Thyroid gland (tissue), 4 donors: Measurements from ENCODE around the gene MTMR12. TPM values are rescaled to one million over a fixed set of nuclear protein-coding genes. Genes with fewer than 3 reads are reported as not detected.
A peak's percentile ranks its signal among the peaks of the same experiment; 100 is the strongest.

ENCODE experiments used
- DNase-seq, 2 donors: peaks; one replicate each; pipeline ENCODE4 v3.0.0-alpha.2; 2019
- H3K27ac ChIP-seq, 3 donors: fragments of 200-600 bp; sonication (generic); 1 replicate in 2 of 3; 2 replicates in 1 of 3; pipeline ENCODE4 v1.5.1; 2016 to 2019; ENCODE audit warnings: mild to moderate bottlenecking in 1 of 3, moderate library complexity in 1 of 3
- H3K27me3 ChIP-seq: fragments of 200-600 bp; sonication (generic); one replicate; pipeline ENCODE4 v1.5.1; 2019
- H3K36me3 ChIP-seq, 2 donors: fragments of 200-600 bp; sonication (generic); one replicate each; pipeline ENCODE4 v1.5.1; 2016 to 2019
- H3K4me1 ChIP-seq, 2 donors: fragments of 200-600 bp; sonication (generic); one replicate each; pipeline ENCODE4 v1.5.1; 2017 to 2019
- H3K4me3 ChIP-seq, 3 donors: fragments of 200-600 bp; sonication (generic); replicated peaks in 1 of 3; 1 replicate in 2 of 3; 2 replicates in 1 of 3; pipeline ENCODE4 v1.5.1; 2016; ENCODE audit warnings: mild to moderate bottlenecking in 1 of 3
- H3K9me3 ChIP-seq: fragments of 200-600 bp; sonication (generic); one replicate; pipeline ENCODE4 v1.5.1; 2017
- POLR2A ChIP-seq, 2 donors: fragments of 450-650 bp; IDR thresholded peaks; one replicate each; pipeline ENCODE4 v1.6.1; 2017; ENCODE audit warnings: antibody characterized with exemption in 2 of 2, mild to moderate bottlenecking in 2 of 2, moderate library complexity in 1 of 2
- WGBS, 2 donors: methylation state at CpG; one replicate each; pipeline ENCODE4 v1.1.5; 2017; 5-methylcytosine and 5-hydroxymethylcytosine counted together
- intact Hi-C: fragments of 100-400 bp; cut with DNase I; formaldehyde crosslinking; loops from one replicate; pipeline ENCODE4 v1.15.1; 2023
- total RNA-seq, 4 donors: library from RNA; depleted of rRNA; stranded (reverse); fragments of >200 nt; gene quantifications; one replicate each; pipeline ENCODE4 v1.2.3, GENCODE V29; 2016
- TF ChIP-seq, protein P1 (sequence below), 6 experiments: fragments of 200-600 bp in 3 of 6; fragments of 450-650 bp in 3 of 6; sonication (generic) in 3 of 6; IDR thresholded peaks; one replicate each; pipeline ENCODE4 v1.5.1; 2016 to 2019; ENCODE audit warnings: antibody characterized with exemption in 6 of 6, mild to moderate bottlenecking in 2 of 6, inconsistent platforms in 1 of 6, moderate library complexity in 1 of 6

The MTMR12 gene
- total RNA-seq, 4 donors from 2014 or later = 28.9 to 45.3 (median 37.3) TPM

DNA sequence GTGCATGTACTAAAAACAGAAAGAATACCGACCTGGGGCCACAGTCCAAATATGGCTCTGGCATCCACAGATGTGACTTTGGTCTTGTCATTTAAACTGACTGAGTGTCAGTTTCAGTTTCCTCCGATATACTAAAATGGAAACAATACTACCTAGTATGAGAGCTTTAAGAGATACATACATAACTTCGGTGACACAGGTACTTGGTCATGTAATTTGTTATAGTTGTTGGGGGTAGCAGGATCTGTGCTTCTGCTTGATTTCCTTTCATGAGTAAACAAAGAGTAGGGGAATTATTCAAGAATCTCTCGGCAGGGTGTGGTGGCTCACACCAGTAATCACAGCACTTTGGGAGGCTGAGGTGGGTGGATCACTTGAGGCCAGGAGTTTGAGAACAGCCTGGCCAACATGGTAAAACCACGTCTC is 32.1 kb downstream of the MTMR12 start:
- 77 to 78% methylated on average over 5 of the region's 5 CpGs for WGBS, 2 donors
- intact Hi-C loops = no loop called here
- no peaks in the 10 kb centered on the region for H3K27me3 ChIP-seq
- TF ChIP-seq POLR2A (IDR thresholded peaks at IDR 0.05) = no peak
- TF ChIP-seq, protein P1, sequence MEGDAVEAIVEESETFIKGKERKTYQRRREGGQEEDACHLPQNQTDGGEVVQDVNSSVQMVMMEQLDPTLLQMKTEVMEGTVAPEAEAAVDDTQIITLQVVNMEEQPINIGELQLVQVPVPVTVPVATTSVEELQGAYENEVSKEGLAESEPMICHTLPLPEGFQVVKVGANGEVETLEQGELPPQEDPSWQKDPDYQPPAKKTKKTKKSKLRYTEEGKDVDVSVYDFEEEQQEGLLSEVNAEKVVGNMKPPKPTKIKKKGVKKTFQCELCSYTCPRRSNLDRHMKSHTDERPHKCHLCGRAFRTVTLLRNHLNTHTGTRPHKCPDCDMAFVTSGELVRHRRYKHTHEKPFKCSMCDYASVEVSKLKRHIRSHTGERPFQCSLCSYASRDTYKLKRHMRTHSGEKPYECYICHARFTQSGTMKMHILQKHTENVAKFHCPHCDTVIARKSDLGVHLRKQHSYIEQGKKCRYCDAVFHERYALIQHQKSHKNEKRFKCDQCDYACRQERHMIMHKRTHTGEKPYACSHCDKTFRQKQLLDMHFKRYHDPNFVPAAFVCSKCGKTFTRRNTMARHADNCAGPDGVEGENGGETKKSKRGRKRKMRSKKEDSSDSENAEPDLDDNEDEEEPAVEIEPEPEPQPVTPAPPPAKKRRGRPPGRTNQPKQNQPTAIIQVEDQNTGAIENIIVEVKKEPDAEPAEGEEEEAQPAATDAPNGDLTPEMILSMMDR (IDR thresholded peaks at IDR 0.05) = no peak
- peak overlapping the region in 1 of 3 donors; percentile 10 for H3K27ac ChIP-seq
- H3K4me3 ChIP-seq = no peak overlapping the region
- peaks cover 36 to 66% of the 10 kb centered on the region in 2 donors for H3K4me1 ChIP-seq
- no peak for DNase-seq
- H3K36me3 ChIP-seq = no peaks in the 10 kb centered on the region
- H3K9me3 ChIP-seq = no peaks in the 10 kb centered on the region

- H3K4me1 ChIP-seq = peaks cover 39 to 73% of the 10 kb centered on the region in 2 donors
- intact Hi-C loops = no loop called here
- DNase-seq = peak; percentile 53 to 57
- H3K36me3 ChIP-seq = no peaks in the 10 kb centered on the region
- H3K27me3 ChIP-seq = no peaks in the 10 kb centered on the region
- TF ChIP-seq, protein P1 (IDR thresholded peaks at IDR 0.05) = no peak
- TF ChIP-seq POLR2A (IDR thresholded peaks at IDR 0.05) = no peak
- H3K4me3 ChIP-seq = no peak overlapping the region
- H3K9me3 ChIP-seq = no peaks in the 10 kb centered on the region
- peak overlapping the region in 2 of 3 donors; percentile 10 to 26 for H3K27ac ChIP-seq
- WGBS, 2 donors = 58 to 61% methylated on average over 3 of the region's 3 CpGs
These were observed 33.0 kb downstream of the MTMR12 start for GRCh38 chr5:32279786-32280185.

GRCh38 chr5:32279223-32279622 is 33.5 kb downstream of the MTMR12 start:
- 48 to 53% methylated on average over 3 of the region's 3 CpGs for WGBS, 2 donors
- DNase-seq = peak in 1 of 2 donors; percentile 25
- Histone ChIP-seq H3K9me3 (no peaks in the 10 kb centered on the region), H3K27ac (no peak overlapping the region), H3K36me3 (no peaks in the 10 kb centered on the region), H3K4me3 (no peak overlapping the region), H3K27me3 (no peaks in the 10 kb centered on the region), H3K4me1 (peaks cover 34 to 68% of the 10 kb centered on the region in 2 donors)
- intact Hi-C loops = no loop called here
- no peak for TF ChIP-seq POLR2A (IDR thresholded peaks at IDR 0.05)
- TF ChIP-seq, protein P1 (IDR thresholded peaks at IDR 0.05) = no peak

DNA sequence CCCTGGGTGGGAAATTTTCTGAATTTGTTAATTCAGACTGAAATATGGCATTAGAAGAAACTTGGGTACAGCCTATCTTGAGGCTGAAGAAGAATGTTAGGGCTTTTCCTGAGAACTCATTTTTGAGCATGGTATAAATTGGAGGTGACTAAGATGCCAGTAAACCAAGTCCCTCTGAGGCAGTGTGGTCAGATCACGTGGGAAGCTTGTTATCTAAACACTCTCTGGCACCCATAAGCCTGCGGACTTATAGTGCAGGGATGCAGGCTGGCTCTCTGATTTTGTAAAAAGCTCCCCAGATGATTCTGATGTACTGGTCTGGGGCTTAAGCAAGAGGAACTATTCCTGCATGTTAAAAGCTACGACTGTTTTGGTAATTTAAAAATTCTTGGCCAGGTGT is 34.3 kb downstream of the MTMR12 start:
- 79 to 88% methylated on average over 3 of the region's 3 CpGs for WGBS, 2 donors
- TF ChIP-seq, protein P1 (IDR thresholded peaks at IDR 0.05) = no peak
- TF ChIP-seq POLR2A (IDR thresholded peaks at IDR 0.05) = no peak
- intact Hi-C loops = no loop called here
- H3K27me3 ChIP-seq = no peaks in the 10 kb centered on the region
- peak overlapping the region in 1 of 3 donors; percentile 15 for H3K27ac ChIP-seq
- peaks cover 0 to under 1% of the 10 kb centered on the region in 2 donors for H3K36me3 ChIP-seq
- H3K9me3 ChIP-seq = no peaks in the 10 kb centered on the region
- DNase-seq = no peak
- no peak overlapping the region for H3K4me3 ChIP-seq
- H3K4me1 ChIP-seq = peaks cover 26 to 59% of the 10 kb centered on the region in 2 donors

DNA sequence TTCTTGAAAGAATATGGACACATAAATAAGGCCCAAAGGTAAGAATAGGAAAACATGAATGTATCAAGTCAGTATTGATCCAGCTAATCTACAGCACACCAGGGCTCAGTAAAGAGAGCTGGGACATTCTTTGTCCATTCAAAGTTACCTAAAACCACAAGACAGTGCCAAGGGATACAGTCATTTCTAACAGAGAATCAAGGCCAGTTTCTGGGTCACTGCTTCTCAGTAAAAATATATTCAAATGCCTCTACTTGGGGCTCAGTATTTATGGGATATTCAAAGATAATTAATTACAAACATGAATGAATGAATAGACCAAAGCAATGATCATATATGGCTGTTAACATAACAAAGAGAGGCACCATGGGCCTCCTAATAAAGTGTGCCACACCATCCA is 34.9 kb downstream of the MTMR12 start:
- Histone ChIP-seq H3K36me3 (peaks cover 0 to 7% of the 10 kb centered on the region in 2 donors), H3K4me3 (no peak overlapping the region), H3K9me3 (no peaks in the 10 kb centered on the region), H3K27me3 (no peaks in the 10 kb centered on the region), H3K4me1 (peaks cover 21 to 57% of the 10 kb centered on the region in 2 donors), H3K27ac (peak overlapping the region in 2 of 3 donors; percentile 15 to 27)
- DNase-seq = no peak
- intact Hi-C loops = no loop called here
- TF ChIP-seq POLR2A (IDR thresholded peaks at IDR 0.05) = no peak
- TF ChIP-seq, protein P1 (IDR thresholded peaks at IDR 0.05) = no peak
